MCF 10A (cell line): ENCODE results near the gene ETNPPL. TPM values are rescaled to one million over a fixed set of nuclear protein-coding genes. Genes with fewer than 3 reads are reported as not detected.

Experiments used
- BruUV-seq: library from RNA; stranded (reverse); fragments of 400-500 nt; replicated peaks from 2 replicates; lab custom pipeline; 2021; lab: Mats Ljungman, UMichigan
- CTCF ChIA-PET: fragments of 300-600 bp; sonication (Branson Sonifier 250); formaldehyde crosslinking; extraction: SDS; loops from one replicate; lab custom pipeline; 2021; ENCODE audit warnings: antibody characterized with exemption, inconsistent platforms; lab: Yijun Ruan, JAX
- POLR2A ChIA-PET: fragments of 300-600, 350-650 bp; sonication (Branson Sonifier 250); formaldehyde crosslinking; extraction: SDS; loops from one replicate; lab custom pipeline; 2020; ENCODE audit warnings: antibody characterized with exemption, inconsistent platforms; lab: Yijun Ruan, JAX
- DNase-seq: peaks from one replicate; pipeline ENCODE4 v3.0.0-alpha.2; 2018; ENCODE audit not compliant: unreplicated experiment
- H3K27ac Mint-ChIP-seq: one replicate; pipeline ENCODE4 v1.8.0; 2022; ENCODE audit warnings: mild to moderate bottlenecking, low read depth, mixed read lengths; ENCODE audit not compliant: unreplicated experiment
- H3K27me3 Mint-ChIP-seq: one replicate; pipeline ENCODE4 v1.8.0; 2022; ENCODE audit warnings: mixed read lengths; ENCODE audit not compliant: insufficient read depth, unreplicated experiment
- H3K36me3 Mint-ChIP-seq: one replicate; pipeline ENCODE4 v1.8.0; 2022; ENCODE audit warnings: mild to moderate bottlenecking, moderate library complexity, mixed read lengths; ENCODE audit not compliant: insufficient read depth, unreplicated experiment
- H3K4me1 Mint-ChIP-seq: one replicate; pipeline ENCODE4 v1.8.0; 2022; ENCODE audit warnings: mixed read lengths; ENCODE audit not compliant: insufficient read depth, unreplicated experiment
- H3K4me3 Mint-ChIP-seq: one replicate; pipeline ENCODE4 v1.8.0; 2022; ENCODE audit warnings: mild to moderate bottlenecking, moderate library complexity, mixed read lengths; ENCODE audit not compliant: unreplicated experiment
- H3K9me3 Mint-ChIP-seq: one replicate; pipeline ENCODE4 v1.8.0; 2022; ENCODE audit warnings: mixed read lengths; ENCODE audit not compliant: unreplicated experiment
- CTCF ChIP-seq: fragments of 200-600 bp; IDR thresholded peaks from one replicate; pipeline ENCODE4 v1.8.0; 2022; ENCODE audit warnings: antibody characterized with exemption, mild to moderate bottlenecking; ENCODE audit not compliant: unreplicated experiment
- intact Hi-C: fragments of 100-400 bp; cut with micrococcal nuclease; formaldehyde crosslinking; loops from 2 replicates; pipeline ENCODE4 v1.14.1; 2022
- total RNA-seq: library from RNA; stranded (reverse); gene quantifications from 2 replicates; pipeline ENCODE4 v1.2.3, GENCODE V29; 2022

The ETNPPL gene
- total RNA-seq, 1 experiment from 2014 or later: not detected

GRCh38 chr4:108730579-108730978 is 32.3 kb downstream of the ETNPPL start:
- no TSS peak for BruUV-seq
- CTCF ChIA-PET: interaction anchor here (1.1 kb wide), 1 partner anchor 14 kb away, joined by 4 read pairs; no protein-coding TSS in a partner anchor
- POLR2A ChIA-PET: no interaction called here

DNA sequence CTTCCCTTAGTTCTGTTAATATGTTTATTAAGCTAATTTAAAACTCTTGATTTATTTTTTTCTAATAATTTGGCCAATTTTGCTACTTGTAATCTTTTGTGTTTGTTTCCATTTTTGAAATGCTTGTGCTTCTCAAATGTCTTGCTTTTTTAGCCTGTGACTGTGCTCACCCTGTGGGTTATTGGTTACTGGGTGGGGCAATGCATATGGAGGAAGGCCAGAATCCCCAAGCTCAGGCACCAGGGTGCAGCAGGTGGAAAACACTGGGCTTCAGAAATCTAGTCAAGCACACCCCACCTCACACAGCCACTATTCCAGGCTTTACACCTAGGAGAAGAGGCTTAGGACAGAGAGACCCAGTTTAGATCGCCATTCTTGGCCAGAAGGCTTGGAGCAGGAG is 33.1 kb downstream of the ETNPPL start:
- ChIA-PET CTCF (no interaction called here), POLR2A (no interaction called here)
- TF ChIP-seq CTCF: no peak
- Mint-ChIP-seq H3K9me3 (no peaks in the 10 kb centered on the region), H3K4me1 (no peaks in the 10 kb centered on the region), H3K27me3 (no peaks in the 10 kb centered on the region), H3K4me3 (no peak overlapping the region), H3K27ac (no peak overlapping the region), H3K36me3 (no peaks in the 10 kb centered on the region)
- DNase-seq: no peak
- no TSS peak for BruUV-seq
- intact Hi-C loops: no loop called here

More at GRCh38 chr4:108730579-108730978, 32.3 kb downstream of the ETNPPL start:
- Mint-ChIP-seq H3K27ac (no peak overlapping the region), H3K36me3 (no peaks in the 10 kb centered on the region), H3K27me3 (no peaks in the 10 kb centered on the region), H3K9me3 (no peaks in the 10 kb centered on the region), H3K4me3 (no peak overlapping the region), H3K4me1 (no peaks in the 10 kb centered on the region)
- DNase-seq: no peak
- no peak for TF ChIP-seq CTCF
- intact Hi-C loops: no loop called here

- ChIA-PET POLR2A (no interaction called here), CTCF (interaction anchor here (0.5 kb wide), 1 partner anchor 645 kb away, joined by 3 read pairs; no protein-coding TSS in a partner anchor)
- Mint-ChIP-seq H3K27ac (no peak overlapping the region), H3K9me3 (no peaks in the 10 kb centered on the region), H3K4me1 (no peaks in the 10 kb centered on the region), H3K36me3 (no peaks in the 10 kb centered on the region), H3K4me3 (no peak overlapping the region), H3K27me3 (no peaks in the 10 kb centered on the region)
- BruUV-seq: no TSS peak
- TF ChIP-seq CTCF: no peak
- intact Hi-C loops: no loop called here
- DNase-seq: peak; percentile 23
Measured at GRCh38 chr4:108725457-108725856, 37.4 kb downstream of the ETNPPL start.

- BruUV-seq: no TSS peak
- POLR2A ChIA-PET: no interaction called here
- CTCF ChIA-PET: no interaction called here
- Mint-ChIP-seq H3K4me1 (no peaks in the 10 kb centered on the region), H3K4me3 (no peak overlapping the region), H3K9me3 (no peaks in the 10 kb centered on the region), H3K27me3 (no peaks in the 10 kb centered on the region), H3K36me3 (no peaks in the 10 kb centered on the region), H3K27ac (no peak overlapping the region)
- intact Hi-C loops: no loop called here
- DNase-seq: no peak
- no peak for TF ChIP-seq CTCF
Measured at GRCh38 chr4:108717386-108717785, 45.5 kb downstream of the ETNPPL start.
